SK-N-SH (cell line): ENCODE measurements around the gene DSCAM. TPM values are rescaled to one million over a fixed set of nuclear protein-coding genes. Genes with fewer than 3 reads are reported as not detected.

Source experiments
- CTCF ChIA-PET: fragments of 300-600, 350-600 bp; formaldehyde crosslinking; extraction: SDS; loops from one replicate; lab custom pipeline; 2021; lab: Yijun Ruan, JAX
- POLR2A ChIA-PET: fragments of 350-600 bp; sonication (Branson Sonifier 250); formaldehyde crosslinking; extraction: SDS; loops from one replicate; lab custom pipeline; 2020; ENCODE audit warnings: antibody characterized with exemption, inconsistent platforms; lab: Yijun Ruan, JAX
- DNase-seq: peaks from one replicate; pipeline ENCODE4 v3.0.0; 2012
- H2AFZ ChIP-seq: fragments of 200-600 bp; sonication (generic); 2 replicates; pipeline ENCODE4 v1.8.1; 2016; ENCODE audit warnings: antibody characterized with exemption, mild to moderate bottlenecking, low read depth
- H3F3A ChIP-seq: fragments of 200-600 bp; sonication (generic); replicated peaks from 2 replicates; pipeline ENCODE3; 2016; ENCODE audit warnings: antibody characterized with exemption, mild to moderate bottlenecking; ENCODE audit not compliant: insufficient read depth
- H3K27ac ChIP-seq, 2 experiments: fragments of 200-500 bp in 1 of 2; fragments of 200-600 bp in 1 of 2; sonication (Bioruptor generic) in 1 of 2; sonication (generic), shearing (Covaris generic) in 1 of 2; 2 replicates each; pipeline versions ENCODE4 v1.5.1 to v1.6.1; 2014 to 2016; ENCODE audit warnings: low read depth in 2 of 2, inconsistent platforms in 1 of 2, low read length in 1 of 2, mild to moderate bottlenecking in 1 of 2, mixed read lengths in 1 of 2
- H3K27me3 ChIP-seq: fragments of 200-600 bp; sonication (generic), shearing (Covaris generic); 2 replicates; pipeline ENCODE4 v1.6.1; 2016; ENCODE audit warnings: mixed run types; ENCODE audit not compliant: insufficient read depth
- H3K36me3 ChIP-seq, 2 experiments: fragments of 200-500 bp in 1 of 2; fragments of 200-600 bp in 1 of 2; sonication (Bioruptor generic) in 1 of 2; sonication (generic) in 1 of 2; replicated peaks in 1 of 2; 2 replicates each; pipeline versions ENCODE3 to v1.5.1; 2014 to 2016; ENCODE audit warnings: low read length in 1 of 2, mild to moderate bottlenecking in 1 of 2; ENCODE audit not compliant: insufficient read depth in 2 of 2, control insufficient read depth in 1 of 2
- H3K4me1 ChIP-seq, 2 experiments: fragments of 200-500 bp in 1 of 2; fragments of 200-600 bp in 1 of 2; sonication (Bioruptor generic) in 1 of 2; sonication (generic), shearing (Covaris generic) in 1 of 2; 2 replicates each; pipeline versions ENCODE4 v1.5.1 to v1.6.1; 2014 to 2016; ENCODE audit warnings: low read depth in 1 of 2, low read length in 1 of 2, mixed run types in 1 of 2; ENCODE audit not compliant: insufficient read depth in 2 of 2, control insufficient read depth in 1 of 2
- H3K4me2 ChIP-seq: fragments of 200-600 bp; sonication (generic), shearing (Covaris generic); 2 replicates; pipeline ENCODE4 v1.6.1; 2017; ENCODE audit warnings: mixed run types
- H3K4me3 ChIP-seq, 2 experiments: fragments of 200-500 bp in 1 of 2; fragments of 200-600 bp in 1 of 2; sonication (Bioruptor generic) in 1 of 2; sonication (generic), shearing (Covaris generic) in 1 of 2; 2 replicates each; pipeline versions ENCODE4 v1.5.1 to v1.8.1; 2014 to 2016; ENCODE audit warnings: low read depth in 2 of 2, inconsistent platforms in 1 of 2, low read length in 1 of 2, mild to moderate bottlenecking in 1 of 2, mixed read lengths in 1 of 2, moderate library complexity in 1 of 2
- H3K79me2 ChIP-seq: fragments of 200-600 bp; sonication (generic); 2 replicates; pipeline ENCODE4 v1.8.1; 2017; ENCODE audit warnings: mild to moderate bottlenecking; ENCODE audit not compliant: insufficient read depth
- H3K9ac ChIP-seq: fragments of 200-600 bp; sonication (generic); 2 replicates; pipeline ENCODE4 v1.6.1; 2017; ENCODE audit warnings: mixed run types
- H3K9me2 ChIP-seq: fragments of 200-600 bp; sonication (generic); 2 replicates; pipeline ENCODE4 v1.6.1; 2017; ENCODE audit warnings: mixed run types
- H3K9me3 ChIP-seq: fragments of 200-600 bp; sonication (generic); 2 replicates; pipeline ENCODE4 v1.6.1; 2017; ENCODE audit warnings: mixed run types, mild to moderate bottlenecking, moderate library complexity
- H4K20me1 ChIP-seq: fragments of 200-600 bp; sonication (generic); 2 replicates; pipeline ENCODE4 v1.6.1; 2017; ENCODE audit warnings: mild to moderate bottlenecking, mixed run types; ENCODE audit not compliant: insufficient read depth
- CHD2 ChIP-seq: fragments of 150-350 bp; IDR thresholded peaks from 2 replicates; pipeline ENCODE4 v1.6.1; 2018; ENCODE audit warnings: low read length; ENCODE audit not compliant: partially characterized antibody
- CTCF ChIP-seq: fragments of 200-600 bp; sonication (generic); IDR thresholded peaks from 2 replicates; pipeline ENCODE4 v1.6.1; 2017; ENCODE audit warnings: antibody characterized with exemption, mild to moderate bottlenecking, moderate library complexity
- EP300 ChIP-seq, 2 experiments: IDR thresholded peaks; 2 replicates each; pipeline versions ENCODE4 v1.4.0 to v1.6.1; 2012; ENCODE audit warnings: borderline replicate concordance in 1 of 2, low read depth in 1 of 2, low read length in 1 of 2
- EZH2phosphoT487 ChIP-seq: fragments of 200-600 bp; sonication (generic); IDR thresholded peaks from 2 replicates; pipeline ENCODE4 v1.6.1; 2017; ENCODE audit warnings: low read depth, mixed run types, mild to moderate bottlenecking, antibody characterized with exemption, moderate library complexity, borderline replicate concordance
- FOSL2 ChIP-seq: IDR thresholded peaks from 2 replicates; pipeline ENCODE4 v1.4.0; 2012; ENCODE audit warnings: low read depth, mild to moderate bottlenecking, moderate library complexity, borderline replicate concordance
- FOXJ3 ChIP-seq: sonication (generic); formaldehyde crosslinking; IDR thresholded peaks from 2 replicates; pipeline ENCODE4 v1.5.1; 2020; ENCODE audit warnings: mild to moderate bottlenecking, missing genetic modification reagents
- FOXM1 ChIP-seq: IDR thresholded peaks from 2 replicates; pipeline ENCODE4 v1.4.0; 2012; ENCODE audit warnings: low read depth, mild to moderate bottlenecking
- GATA2 ChIP-seq: sonication (generic); formaldehyde crosslinking; IDR thresholded peaks from 2 replicates; pipeline ENCODE4 v1.5.0; 2020; ENCODE audit warnings: mild to moderate bottlenecking, missing genetic modification reagents
- JUND ChIP-seq: IDR thresholded peaks from 2 replicates; pipeline ENCODE4 v1.4.0; 2012
- MXI1 ChIP-seq: IDR thresholded peaks from 2 replicates; pipeline ENCODE4 v1.6.1; 2012; ENCODE audit warnings: mild to moderate bottlenecking, low read depth, low read length, improper control_type of control experiment
- NRF1 ChIP-seq: IDR thresholded peaks from 2 replicates; pipeline ENCODE4 v1.6.1; 2012; ENCODE audit warnings: low read depth, mild to moderate bottlenecking, low read length
- REST ChIP-seq: IDR thresholded peaks from 2 replicates; pipeline ENCODE4 v1.6.1; 2012; ENCODE audit warnings: mild to moderate bottlenecking, low read depth, low read length, moderate library complexity
- RXRA ChIP-seq: IDR thresholded peaks from 2 replicates; pipeline ENCODE4 v1.4.0; 2012; ENCODE audit warnings: low read depth, mild to moderate bottlenecking, borderline replicate concordance
- SMC3 ChIP-seq: IDR thresholded peaks from 2 replicates; pipeline ENCODE4 v1.6.1; 2012; ENCODE audit warnings: low read depth, low read length, improper control_type of control experiment
- USF1 ChIP-seq: IDR thresholded peaks from 2 replicates; pipeline ENCODE4 v1.4.0; 2012; ENCODE audit warnings: low read depth, borderline replicate concordance
- YY1 ChIP-seq: IDR thresholded peaks from 2 replicates; pipeline ENCODE4 v1.4.0; 2012; ENCODE audit warnings: low read depth, mild to moderate bottlenecking
- ZBTB33 ChIP-seq: IDR thresholded peaks from 2 replicates; pipeline ENCODE4 v1.4.0; 2012; ENCODE audit warnings: low read depth, borderline replicate concordance
- WGBS: methylation state at CpG from one replicate; pipeline ENCODE4 v1.1.6; 2017; ENCODE audit warnings: low lambda C conversion rate; 5-methylcytosine and 5-hydroxymethylcytosine counted together
- polyA plus RNA-seq, 3 experiments: library from polyadenylated mRNA; depleted of rRNA; stranded (reverse); fragments of >200 nt; gene quantifications; 2 replicates each; pipeline ENCODE4 v1.2.3, GENCODE V29; 2012
- TF ChIP-seq, protein P1 (sequence below): IDR thresholded peaks from 2 replicates; pipeline ENCODE4 v1.4.0; 2012; ENCODE audit warnings: low read depth
- TF ChIP-seq, protein P2 (sequence below): IDR thresholded peaks from 2 replicates; pipeline ENCODE4; 2012
- TF ChIP-seq, protein P3 (sequence below): fragments of 150-350 bp; IDR thresholded peaks from 2 replicates; pipeline ENCODE4 v1.6.1; 2016; ENCODE audit warnings: mild to moderate bottlenecking, low read depth, low read length

Gene DSCAM
- polyA plus RNA-seq, 1 of the 3 experiments (the other 2 are of a cell fraction): not detected

DNA sequence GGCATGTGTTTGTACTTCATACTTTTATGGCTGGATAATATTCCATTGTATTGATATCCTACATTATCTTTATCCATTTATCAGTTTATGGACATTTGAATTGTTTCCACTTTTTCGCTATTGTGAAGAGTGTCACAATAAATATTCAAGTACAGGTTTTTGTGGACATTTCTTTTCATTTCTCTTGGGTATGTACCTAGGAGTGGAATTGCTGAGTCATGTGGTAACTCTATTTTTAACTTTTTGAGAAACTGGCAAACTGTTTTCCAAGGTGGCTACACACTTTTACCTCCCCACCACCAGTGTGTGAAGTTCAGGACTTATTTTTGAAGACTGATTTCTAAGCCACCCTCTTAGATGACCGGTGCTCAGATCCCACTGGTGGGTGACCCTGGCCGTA is 39.0 kb upstream of the DSCAM start:
- Histone ChIP-seq H3K27me3 (no peaks in the 10 kb centered on the region), H3K4me2 (no peak overlapping the region), H3K79me2 (no peaks in the 10 kb centered on the region), H3F3A (no peaks in the 10 kb centered on the region), H3K27ac (no peak overlapping the region), H3K9me3 (no peaks in the 10 kb centered on the region), H3K9me2 (no peaks in the 10 kb centered on the region), H3K9ac (no peak overlapping the region), H4K20me1 (no peaks in the 10 kb centered on the region), H3K4me1 (no peaks in the 10 kb centered on the region), H3K36me3 (no peaks in the 10 kb centered on the region), H3K4me3 (no peak overlapping the region), H2AFZ (no peak overlapping the region)
- TF ChIP-seq REST: no peak
- TF ChIP-seq EZH2phosphoT487: no peak
- TF ChIP-seq RXRA: no peak
- no peak for TF ChIP-seq FOXM1
- TF ChIP-seq EP300 (IDR thresholded peaks at IDR 0.05; ENCODE audit: borderline replicate concordance in 1 of 2, low read depth in 1 of 2, low read length in 1 of 2): no peak
- TF ChIP-seq, protein P1, sequence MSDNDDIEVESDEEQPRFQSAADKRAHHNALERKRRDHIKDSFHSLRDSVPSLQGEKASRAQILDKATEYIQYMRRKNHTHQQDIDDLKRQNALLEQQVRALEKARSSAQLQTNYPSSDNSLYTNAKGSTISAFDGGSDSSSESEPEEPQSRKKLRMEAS: no peak
- TF ChIP-seq NRF1: no peak
- no peak for TF ChIP-seq GATA2 (CRISPR knock-in tag)
- no peak for TF ChIP-seq MXI1
- TF ChIP-seq JUND: no peak
- no peak for TF ChIP-seq USF1
- TF ChIP-seq ZBTB33: no peak
- no peak for TF ChIP-seq FOXJ3 (CRISPR knock-in tag)
- TF ChIP-seq, protein P2, sequence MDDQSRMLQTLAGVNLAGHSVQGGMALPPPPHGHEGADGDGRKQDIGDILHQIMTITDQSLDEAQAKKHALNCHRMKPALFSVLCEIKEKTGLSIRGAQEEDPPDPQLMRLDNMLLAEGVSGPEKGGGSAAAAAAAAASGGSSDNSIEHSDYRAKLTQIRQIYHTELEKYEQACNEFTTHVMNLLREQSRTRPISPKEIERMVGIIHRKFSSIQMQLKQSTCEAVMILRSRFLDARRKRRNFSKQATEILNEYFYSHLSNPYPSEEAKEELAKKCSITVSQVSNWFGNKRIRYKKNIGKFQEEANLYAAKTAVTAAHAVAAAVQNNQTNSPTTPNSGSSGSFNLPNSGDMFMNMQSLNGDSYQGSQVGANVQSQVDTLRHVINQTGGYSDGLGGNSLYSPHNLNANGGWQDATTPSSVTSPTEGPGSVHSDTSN: no peak
- no peak for TF ChIP-seq CTCF
- TF ChIP-seq FOSL2: no peak
- TF ChIP-seq YY1: no peak
- TF ChIP-seq, protein P3, sequence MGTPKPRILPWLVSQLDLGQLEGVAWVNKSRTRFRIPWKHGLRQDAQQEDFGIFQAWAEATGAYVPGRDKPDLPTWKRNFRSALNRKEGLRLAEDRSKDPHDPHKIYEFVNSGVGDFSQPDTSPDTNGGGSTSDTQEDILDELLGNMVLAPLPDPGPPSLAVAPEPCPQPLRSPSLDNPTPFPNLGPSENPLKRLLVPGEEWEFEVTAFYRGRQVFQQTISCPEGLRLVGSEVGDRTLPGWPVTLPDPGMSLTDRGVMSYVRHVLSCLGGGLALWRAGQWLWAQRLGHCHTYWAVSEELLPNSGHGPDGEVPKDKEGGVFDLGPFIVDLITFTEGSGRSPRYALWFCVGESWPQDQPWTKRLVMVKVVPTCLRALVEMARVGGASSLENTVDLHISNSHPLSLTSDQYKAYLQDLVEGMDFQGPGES: no peak
- no peak for TF ChIP-seq CHD2
- TF ChIP-seq SMC3: no peak
- WGBS: 29% methylated on average over 3 of the region's 3 CpGs
- ChIA-PET CTCF (no interaction called here), POLR2A (no interaction called here)
- DNase-seq: no peak
